Fibroblast of gingiva (primary cell): Measurements from ENCODE around the gene KRT222.

Source experiments
- DNase-seq: peaks from one replicate; pipeline ENCODE4 v3.0.0-alpha.2; 2011; ENCODE audit warnings: low read depth

Gene KRT222

DNA sequence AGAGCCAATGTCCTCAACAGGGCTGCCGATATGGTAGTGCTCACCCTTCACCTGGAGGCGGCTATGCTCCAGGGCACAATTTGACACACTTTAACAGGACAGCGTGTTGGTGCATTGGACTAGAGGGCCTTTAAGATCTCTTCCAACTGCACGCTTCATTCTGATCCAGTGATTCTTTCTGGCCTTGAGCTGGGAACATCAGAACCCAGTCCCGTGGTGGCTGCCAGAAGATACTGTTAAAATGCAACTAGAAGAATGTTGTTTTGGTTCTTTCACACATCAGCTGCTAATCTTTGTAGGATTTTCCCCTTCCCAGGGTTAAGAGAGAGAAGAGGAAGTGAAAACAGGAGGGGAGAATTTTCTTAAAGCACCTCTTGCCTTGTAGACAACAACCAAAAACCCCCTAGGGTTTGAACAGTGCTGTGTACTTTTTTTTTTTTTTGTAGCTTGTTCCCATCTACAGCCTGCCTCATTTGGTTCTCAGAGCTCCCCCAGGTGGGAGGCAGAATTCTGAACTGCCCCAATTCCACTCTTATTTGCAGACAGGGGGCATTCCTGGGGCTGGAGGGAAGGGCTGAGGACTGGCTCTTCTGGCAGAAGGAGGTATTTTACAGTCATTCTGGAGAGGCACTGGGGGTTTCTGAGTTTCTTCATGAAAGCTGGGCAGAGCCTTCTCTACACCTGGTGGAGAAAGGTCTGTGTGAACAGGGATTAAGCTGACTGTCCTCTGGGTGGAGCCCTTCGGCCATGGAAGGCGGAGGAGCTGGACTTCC lies 49.7 kb downstream of the KRT222 start:
- peak; percentile 26 for DNase-seq

DNA sequence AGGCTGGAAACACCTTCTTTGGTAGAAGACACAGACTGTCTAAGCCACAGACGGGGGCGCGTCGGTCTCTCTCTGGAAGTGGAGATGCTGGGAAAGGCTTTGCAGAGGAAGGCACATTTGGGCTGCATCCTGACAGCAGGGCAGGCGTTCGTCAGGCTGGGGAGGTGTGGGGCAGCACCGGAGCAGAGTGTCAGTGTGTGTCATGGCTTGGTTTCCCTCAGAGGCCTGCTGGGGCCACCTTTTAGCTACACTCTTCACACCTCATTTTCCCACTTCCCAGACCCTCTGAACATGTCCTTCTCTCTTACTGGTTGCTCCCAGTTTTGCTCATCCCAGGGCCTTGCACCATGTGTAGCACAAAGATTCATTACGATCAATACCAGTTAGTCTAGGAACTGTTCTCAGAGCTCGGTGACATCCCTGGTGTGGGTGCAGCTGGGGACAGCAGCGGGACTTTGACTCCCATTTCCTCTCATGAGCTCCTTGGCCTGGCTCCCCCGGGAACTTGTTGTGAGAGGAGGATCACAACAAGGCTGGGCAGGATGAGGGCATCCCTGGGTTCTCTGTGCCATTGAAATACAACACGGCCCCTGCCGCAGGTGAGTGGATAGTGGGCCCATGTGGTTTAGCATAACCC lies 50.4 kb downstream of the KRT222 start:
- no peak for DNase-seq

DNA sequence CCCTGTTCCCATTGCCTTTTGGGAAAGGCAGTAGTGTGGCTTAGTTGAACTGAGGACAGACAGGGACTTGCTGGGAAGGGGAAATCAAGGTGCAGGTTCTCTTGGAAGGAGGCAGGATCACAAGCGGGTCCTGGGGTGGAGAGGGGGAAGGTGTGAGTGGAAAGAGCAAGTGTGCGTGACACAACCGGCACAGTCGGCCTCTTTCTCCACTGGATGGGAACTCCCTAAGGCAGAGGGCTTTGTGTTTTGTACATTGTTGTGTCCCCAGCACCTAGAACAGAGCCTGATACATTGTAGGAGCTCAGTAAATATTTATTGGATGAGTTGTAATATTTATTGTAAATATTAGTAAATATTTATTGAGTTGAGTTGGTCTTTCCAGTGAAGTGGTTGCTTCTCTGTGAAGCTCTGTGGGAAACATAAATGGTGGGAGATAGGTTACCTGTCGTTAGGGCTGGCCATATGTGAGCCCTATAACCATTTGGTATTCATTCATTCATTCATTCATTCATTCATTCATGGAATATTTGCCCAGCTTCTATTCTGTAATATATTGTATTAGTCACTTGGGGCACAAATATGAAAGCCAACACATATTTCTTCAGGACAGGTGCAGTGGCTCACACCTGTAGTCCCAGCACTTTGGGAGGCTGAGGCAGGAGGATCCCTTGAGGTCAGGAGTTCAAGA lies 51.4 kb downstream of the KRT222 start:
- DNase-seq, result no peak

DNA sequence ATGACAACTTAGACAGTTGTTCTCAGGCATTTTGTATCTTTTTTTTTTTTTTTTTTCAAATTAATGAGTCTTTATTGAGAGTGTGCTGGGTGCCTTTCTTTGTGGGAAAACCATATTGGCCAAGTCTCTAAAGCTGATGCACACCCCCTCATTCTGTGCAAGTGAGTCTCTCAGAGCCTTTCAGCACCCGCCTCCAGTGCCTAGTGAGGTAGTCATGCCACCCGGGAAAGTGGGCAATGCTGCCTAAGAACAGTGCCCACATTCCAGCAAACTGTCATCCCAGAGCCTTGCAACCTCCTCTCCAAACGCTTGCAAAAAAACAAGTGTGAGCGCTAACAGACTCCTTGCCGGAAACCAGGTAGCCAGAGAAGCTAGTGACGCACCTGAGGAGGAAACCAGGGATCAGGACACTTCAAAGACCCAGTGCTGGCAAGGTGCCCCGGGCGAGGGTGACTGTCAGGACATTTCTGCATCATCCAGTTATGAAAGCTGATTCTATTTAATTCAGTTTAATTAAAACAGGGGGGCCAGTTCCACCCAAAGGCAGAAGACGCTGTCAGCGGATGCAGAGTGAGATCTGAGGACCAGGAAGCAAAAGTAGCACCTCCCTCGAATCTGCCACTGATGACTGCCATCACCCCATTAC lies 52.3 kb downstream of the KRT222 start:
- no peak for DNase-seq

DNA sequence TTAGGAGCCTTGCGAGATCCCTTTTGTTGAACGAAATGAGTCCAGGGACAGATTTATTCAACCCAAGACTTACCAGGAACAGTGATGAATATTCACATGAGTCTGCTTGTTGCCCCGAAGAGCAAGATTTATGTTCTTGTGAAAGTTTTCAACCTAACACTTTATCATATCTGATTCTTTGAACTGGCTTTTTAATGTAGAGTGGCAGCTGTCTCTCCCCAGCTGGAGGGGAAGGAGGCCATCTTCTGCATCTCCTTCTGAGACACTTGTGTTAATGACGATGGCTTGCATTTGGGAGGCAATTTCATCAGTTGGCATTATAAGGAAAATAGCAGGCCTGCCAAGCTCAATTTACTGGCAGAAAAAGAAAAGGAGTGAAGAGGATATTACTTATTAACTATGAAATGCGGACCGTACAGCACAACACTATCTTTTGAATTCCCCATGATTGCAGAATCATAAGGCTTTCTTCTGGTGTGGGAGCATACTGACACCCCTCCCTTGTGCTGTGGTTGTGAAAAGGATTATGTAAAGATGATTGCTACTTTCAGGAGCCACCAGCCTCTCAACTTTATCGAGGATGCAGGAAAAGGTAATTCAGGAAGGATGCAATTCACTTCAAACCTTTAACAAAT lies 53.0 kb downstream of the KRT222 start:
- DNase-seq, result no peak

DNA sequence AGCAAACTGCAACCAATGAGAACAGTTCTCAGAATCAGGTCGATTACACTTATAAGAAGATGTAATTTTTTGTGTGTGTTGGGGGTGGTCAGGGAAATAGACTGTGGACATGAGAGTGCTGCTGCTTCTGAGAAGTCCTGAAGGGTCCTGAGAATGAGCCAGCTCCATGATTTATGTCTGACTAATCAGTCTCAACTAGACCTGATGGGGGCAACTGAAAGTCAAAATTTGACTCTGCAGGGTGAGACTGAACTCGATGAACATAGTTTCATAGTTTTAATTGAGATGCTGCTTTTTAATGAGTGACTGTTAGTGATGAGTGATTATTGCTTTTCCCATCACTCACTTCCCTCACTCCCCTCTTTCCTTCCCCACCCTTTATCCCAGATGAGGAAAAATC lies 54.6 kb downstream of the KRT222 start:
- no peak for DNase-seq

DNA sequence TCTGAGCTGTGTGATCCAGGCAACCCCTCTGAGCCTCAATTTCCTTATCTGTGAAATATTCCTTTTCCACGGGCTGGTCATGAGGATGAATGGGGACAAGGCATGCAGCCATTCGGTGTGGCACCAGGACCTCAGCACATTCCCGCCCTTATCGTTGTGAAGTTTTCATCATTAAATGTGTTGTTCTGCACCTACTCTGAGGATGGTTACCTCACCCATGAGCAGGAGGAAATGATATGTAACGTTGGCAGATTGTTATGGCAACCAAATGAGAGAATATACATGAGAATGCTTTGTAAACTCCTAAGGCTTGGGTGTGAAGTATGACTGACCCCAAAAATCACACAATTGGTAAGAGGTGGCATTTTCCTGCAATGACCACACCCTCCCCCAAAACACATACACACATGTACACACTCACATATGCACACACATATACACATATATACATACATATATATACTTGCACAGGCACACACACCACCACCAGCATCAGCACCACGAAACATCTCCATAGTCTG lies 56.9 kb downstream of the KRT222 start:
- no peak for DNase-seq

DNA sequence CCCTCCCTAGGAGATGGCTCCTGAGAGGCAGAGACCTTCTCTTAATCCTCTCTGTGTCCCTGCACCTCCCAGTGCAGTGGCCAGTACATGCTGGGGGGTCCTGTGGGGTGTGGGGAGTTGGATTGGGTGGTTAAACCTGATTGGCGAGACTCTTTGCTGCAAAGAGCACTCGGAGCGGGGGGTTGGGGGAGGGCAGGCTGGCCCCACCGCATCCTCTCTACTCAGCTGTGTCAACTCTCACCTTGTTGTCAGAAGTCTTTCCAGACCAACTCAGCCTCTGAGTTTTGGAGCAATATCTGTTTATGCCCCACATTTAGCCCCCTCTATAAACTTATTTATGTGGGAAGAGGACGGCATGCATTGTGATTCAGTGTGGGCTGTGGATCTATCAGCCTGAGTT lies 57.3 kb downstream of the KRT222 start:
- no peak for DNase-seq

DNA sequence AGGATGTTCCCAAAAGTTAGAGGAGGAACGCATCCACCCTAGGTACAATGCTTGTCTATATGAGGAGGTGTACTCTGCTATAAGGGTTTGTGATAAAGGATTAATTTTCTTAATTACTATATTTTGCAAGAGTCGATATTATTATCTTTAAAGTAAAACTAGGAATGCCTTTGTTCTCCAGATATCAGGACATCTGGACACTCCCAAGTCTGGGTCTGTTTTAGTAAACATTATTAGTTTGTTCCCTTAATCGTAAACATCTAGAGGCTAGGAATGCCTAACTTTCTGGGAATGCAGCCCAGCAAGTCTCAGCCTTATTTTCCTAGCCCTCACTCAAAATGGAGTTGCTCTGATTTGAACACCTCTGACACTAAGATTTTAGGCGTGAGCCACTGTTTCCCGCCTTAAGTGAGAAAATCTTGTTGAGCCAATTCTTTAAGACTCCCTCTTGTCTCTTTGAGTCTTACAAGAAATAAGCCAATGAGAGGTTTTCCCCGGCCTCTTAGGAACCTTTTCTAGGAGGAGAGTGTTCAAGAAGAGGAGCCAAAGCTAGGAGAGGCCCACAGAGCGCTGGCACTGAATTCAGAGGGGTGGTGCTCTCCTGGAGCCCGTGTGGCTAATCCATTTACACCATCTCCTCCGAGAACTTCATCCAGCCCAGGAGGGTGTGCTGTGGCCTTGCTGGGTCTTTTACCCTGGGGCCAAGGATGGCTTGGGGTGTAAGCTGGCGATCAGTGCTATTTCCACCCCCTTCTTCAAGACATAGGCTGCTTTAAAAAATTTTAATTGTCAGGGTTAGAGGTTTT lies 58.2 kb downstream of the KRT222 start:
- no peak for DNase-seq

DNA sequence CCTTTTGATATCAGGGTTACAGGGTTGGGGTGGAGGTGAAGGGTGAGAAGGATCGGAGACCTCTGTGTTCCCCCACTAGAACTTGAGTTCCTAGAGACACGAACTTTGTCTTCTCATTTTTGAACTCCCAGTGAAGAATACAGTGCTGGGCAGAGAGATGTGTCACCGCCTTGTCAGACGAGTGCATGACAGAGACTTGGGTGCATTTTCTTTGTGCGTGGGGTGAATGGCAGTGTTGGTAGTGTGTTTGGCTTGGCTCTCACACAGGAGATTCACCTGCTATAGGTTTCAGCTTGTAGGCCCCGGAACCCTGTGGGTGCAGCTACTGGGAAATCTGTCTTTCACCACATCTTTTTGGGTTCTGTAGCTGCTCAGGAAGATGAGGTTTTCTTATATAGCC lies 59.7 kb downstream of the KRT222 start:
- no peak for DNase-seq
